Measurements from ENCODE around the gene SMCO1.

GRCh38 chr3:196503196-196504076 is 11.7 kb downstream of the SMCO1 start, which contains the start of gene RNF168:
- TF ChIP-seq ZNF24 (tag by site-specific recombination; IDR thresholded peaks at IDR 0.05) (0 out of 2 replicates have a peak, but pooled peaks have one; percentile 14), MYNN (tag by site-specific recombination; IDR thresholded peaks at IDR 0.05; ENCODE audit: borderline replicate concordance) (no peak)
- TF ChIP-seq, protein P1, sequence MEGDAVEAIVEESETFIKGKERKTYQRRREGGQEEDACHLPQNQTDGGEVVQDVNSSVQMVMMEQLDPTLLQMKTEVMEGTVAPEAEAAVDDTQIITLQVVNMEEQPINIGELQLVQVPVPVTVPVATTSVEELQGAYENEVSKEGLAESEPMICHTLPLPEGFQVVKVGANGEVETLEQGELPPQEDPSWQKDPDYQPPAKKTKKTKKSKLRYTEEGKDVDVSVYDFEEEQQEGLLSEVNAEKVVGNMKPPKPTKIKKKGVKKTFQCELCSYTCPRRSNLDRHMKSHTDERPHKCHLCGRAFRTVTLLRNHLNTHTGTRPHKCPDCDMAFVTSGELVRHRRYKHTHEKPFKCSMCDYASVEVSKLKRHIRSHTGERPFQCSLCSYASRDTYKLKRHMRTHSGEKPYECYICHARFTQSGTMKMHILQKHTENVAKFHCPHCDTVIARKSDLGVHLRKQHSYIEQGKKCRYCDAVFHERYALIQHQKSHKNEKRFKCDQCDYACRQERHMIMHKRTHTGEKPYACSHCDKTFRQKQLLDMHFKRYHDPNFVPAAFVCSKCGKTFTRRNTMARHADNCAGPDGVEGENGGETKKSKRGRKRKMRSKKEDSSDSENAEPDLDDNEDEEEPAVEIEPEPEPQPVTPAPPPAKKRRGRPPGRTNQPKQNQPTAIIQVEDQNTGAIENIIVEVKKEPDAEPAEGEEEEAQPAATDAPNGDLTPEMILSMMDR (tag by site-specific recombination; IDR thresholded peaks at IDR 0.05) = no peak
